ENCODE data around the gene USP13. TPM values are rescaled to one million over a fixed set of nuclear protein-coding genes. Genes with fewer than 3 reads are reported as not detected.

The USP13 gene
- total and polyA plus RNA-seq, 2 of the 4 experiments (the other 2 are of a cell fraction), result 9.2 to 18.1 TPM

GRCh38 chr3:179788996-179789395 lies 136.2 kb downstream of the USP13 start:
- Histone ChIP-seq H2AK5ac (ENCODE audit: low read depth, low read length) (no peak overlapping the region), H2AK9ac (replicated peaks; ENCODE audit: low read depth, low read length, poor library complexity) (no peak overlapping the region), H3K9me3 (ENCODE audit: control insufficient read depth, insufficient read depth, low read length) (no peaks in the 10 kb centered on the region), H3K18ac (ENCODE audit: low read depth, low read length) (no peak overlapping the region), H3K4me1 (ENCODE audit: control insufficient read depth, insufficient read depth, low read length) (no peaks in the 10 kb centered on the region), H3K27ac (ENCODE audit: insufficient read depth, low read length) (no peak overlapping the region), H4K8ac (ENCODE audit: low read depth in 2 of 2, low read length in 2 of 2) (no peak overlapping the region), H2BK20ac (ENCODE audit: low read depth, low read length) (no peak overlapping the region), H3K4ac (ENCODE audit: low read depth, low read length) (no peak overlapping the region), H3K9ac (ENCODE audit: low read depth, low read length) (no peak overlapping the region), H4K91ac (ENCODE audit: insufficient read depth, low read depth, low read length) (no peak overlapping the region), H3K36me3 (ENCODE audit: control insufficient read depth, insufficient read depth, low read length) (peaks cover 5% of the 10 kb centered on the region), H4K5ac (ENCODE audit: low read depth, low read length) (no peak overlapping the region), H3K56ac (ENCODE audit: extremely low read depth, insufficient read depth, low read length) (no peak overlapping the region), H3K27me3 (ENCODE audit: control insufficient read depth, insufficient read depth, low read length) (no peaks in the 10 kb centered on the region), H3K14ac (replicated peaks; ENCODE audit: low read depth, low read length) (no peak overlapping the region), H3K4me3 (ENCODE audit: insufficient read depth, low read depth, low read length) (no peak overlapping the region), H2BK5ac (ENCODE audit: low read depth, low read length, poor library complexity, severe bottlenecking) (no peak overlapping the region), H2BK120ac (ENCODE audit: low read depth, low read length) (no peak overlapping the region), H2AFZ (replicated peaks; ENCODE audit: low read length, poor library complexity) (no peak overlapping the region), H2BK15ac (ENCODE audit: low read depth, low read length) (no peak overlapping the region), H3K4me2 (ENCODE audit: low read depth, low read length) (no peak overlapping the region), H3K23ac (ENCODE audit: low read depth, low read length) (no peak overlapping the region), H4K20me1 (ENCODE audit: insufficient read depth, low read length) (no peaks in the 10 kb centered on the region), H3K9me1 (ENCODE audit: insufficient read depth, low read length) (0 out of 2 replicates have a peak, but pooled peaks cover 4% of the 10 kb centered on the region), H3K79me1 (ENCODE audit: low read depth in 1 of 2, low read length in 2 of 2) (no peaks in the 10 kb centered on the region; a peak in 1 of 4 replicates)
- dilution Hi-C loops (cut with HindIII; ENCODE audit: low sequenced_read_pairs, unreplicated experiment) (no loop called here), in situ Hi-C loops (cut with MboI; ENCODE audit: low sequenced_read_pairs) (no loop called here), intact Hi-C loops (cut with micrococcal nuclease) (no loop called here)
- WGBS, 2 experiments (ENCODE audit: extremely low coverage in 2 of 2, insufficient read length in 1 of 2), result no CpG with 5 or more reads among the region's 1 CpG
- ChIA-PET POLR2A (ENCODE audit: unreplicated experiment) (interaction anchor here (1.0 kb wide), 1 partner anchor 35 kb away, joined by 3 read pairs; no protein-coding TSS in a partner anchor), CTCF (no interaction called here)
- TF ChIP-seq MXI1 (IDR thresholded peaks at IDR 0.05; ENCODE audit: borderline replicate concordance, low read depth, low read length) (no peak), FOS (IDR thresholded peaks at IDR 0.05; ENCODE audit: low read depth, low read length) (no peak), MAZ (IDR thresholded peaks at IDR 0.05; ENCODE audit: borderline replicate concordance, low read depth, low read length) (no peak), NFE2L2 (IDR thresholded peaks at IDR 0.05; ENCODE audit: low read depth, low read length) (no peak), CHD1 (IDR thresholded peaks at IDR 0.05; ENCODE audit: low read depth, low read length) (no peak), RCOR1 (IDR thresholded peaks at IDR 0.05; ENCODE audit: insufficient replicate concordance, low read length) (no peak), CTCF (conservative IDR thresholded peaks at IDR 0.05; ENCODE audit: low read depth, low read length) (no peak), USF2 (IDR thresholded peaks at IDR 0.05; ENCODE audit: low read depth, low read length) (no peak), CEBPB (IDR thresholded peaks at IDR 0.05; ENCODE audit: low read depth, low read length) (no peak), SMC3 (IDR thresholded peaks at IDR 0.05; ENCODE audit: low read depth, low read length) (no peak), RAD21 (IDR thresholded peaks at IDR 0.05; ENCODE audit: low read length) (no peak)
- BruUV-seq (replicated peaks), result no TSS peak
- DNase-seq, result no peak
- no peak for ATAC-seq (ENCODE audit: low read depth)
